Activated CD4-positive, alpha-beta memory T cell treated with anti-CD3 and anti-CD28 coated beads for 36 hours (primary cell): ENCODE measurements around the gene NFIA. TPM values are rescaled to one million over a fixed set of nuclear protein-coding genes. Genes with fewer than 3 reads are reported as not detected.

Experiments
- CTCF ChIA-PET: fragments of 350-600 bp; sonication (Branson Sonifier 250); formaldehyde crosslinking; loops from one replicate; lab custom pipeline; 2021; ENCODE audit warnings: antibody characterized with exemption, inconsistent platforms; lab: Charles Lee
- POLR2A ChIA-PET: fragments of 350-600 bp; sonication (Branson Sonifier 250); formaldehyde crosslinking; loops from one replicate; lab custom pipeline; 2021; ENCODE audit warnings: antibody characterized with exemption; lab: Charles Lee
- DNase-seq: peaks from one replicate; pipeline ENCODE4 v3.0.0-alpha.2; 2020
- H3K27ac Mint-ChIP-seq: one replicate; pipeline ENCODE4 v1.8.0; 2021; ENCODE audit warnings: mixed read lengths
- H3K27me3 Mint-ChIP-seq: one replicate; pipeline ENCODE4 v1.8.0; 2021; ENCODE audit warnings: mixed read lengths
- H3K36me3 Mint-ChIP-seq: one replicate; pipeline ENCODE4 v1.8.0; 2021; ENCODE audit warnings: mixed read lengths
- H3K4me1 Mint-ChIP-seq: one replicate; pipeline ENCODE4 v1.8.0; 2021; ENCODE audit warnings: low read depth, mixed read lengths
- H3K4me3 Mint-ChIP-seq: one replicate; pipeline ENCODE4 v1.8.0; 2021; ENCODE audit warnings: mild to moderate bottlenecking, mixed read lengths
- H3K9me3 Mint-ChIP-seq: one replicate; pipeline ENCODE4 v1.8.0; 2021; ENCODE audit warnings: mixed read lengths
- intact Hi-C: fragments of 100-400 bp; cut with micrococcal nuclease; formaldehyde crosslinking; loops from one replicate; pipeline ENCODE4 v1.15.1; 2023
- total RNA-seq, 2 experiments: library from RNA; stranded (reverse); gene quantifications; one replicate each; pipeline ENCODE4 v1.2.3, GENCODE V29; 2021

The NFIA gene
- total RNA-seq, 2 experiments from 2014 or later: 5.3 to 7.1 TPM

- peaks cover 5% of the 10 kb centered on the region for H3K9me3 Mint-ChIP-seq
- ChIA-PET CTCF (no interaction called here), POLR2A (interaction anchor here (1.1 kb wide), 1 partner anchor 26 kb away, joined by 4 read pairs; no protein-coding TSS in a partner anchor)
- no peaks in the 10 kb centered on the region for H3K27me3 Mint-ChIP-seq
- peaks cover 4% of the 10 kb centered on the region for H3K36me3 Mint-ChIP-seq
- no peak for DNase-seq
- peaks cover 18% of the 10 kb centered on the region for H3K4me1 Mint-ChIP-seq
- no peak overlapping the region for H3K27ac Mint-ChIP-seq
- H3K4me3 Mint-ChIP-seq: no peak overlapping the region
- intact Hi-C loops: no loop called here
Observed at GRCh38 chr1:61297887-61298286, 215.5 kb downstream of the NFIA start.

GRCh38 chr1:61299463-61299862, 217.1 kb downstream of the NFIA start:
- ChIA-PET CTCF (interaction anchor here (0.9 to 3.2 kb wide), 3 partner anchors 15 to 249 kb away, joined by 3 to 34 read pairs (median 14); no protein-coding TSS in a partner anchor), POLR2A (interaction anchor here (1.0 to 5.3 kb wide), 3 partner anchors 20 to 218 kb away, joined by 3 to 83 read pairs (median 4); no protein-coding TSS in a partner anchor)
- H3K27ac Mint-ChIP-seq: no peak overlapping the region
- peaks cover 5% of the 10 kb centered on the region for H3K9me3 Mint-ChIP-seq
- peaks cover 31% of the 10 kb centered on the region for H3K4me1 Mint-ChIP-seq
- peaks cover 2% of the 10 kb centered on the region for H3K27me3 Mint-ChIP-seq
- no peak overlapping the region for H3K4me3 Mint-ChIP-seq
- DNase-seq: no peak
- intact Hi-C loops: no loop called here
- H3K36me3 Mint-ChIP-seq: peaks cover 4% of the 10 kb centered on the region

GRCh38 chr1:61300899-61301298, 218.5 kb downstream of the NFIA start:
- Mint-ChIP-seq H3K4me1 (peaks cover 32% of the 10 kb centered on the region), H3K27ac (peak overlapping the region; percentile 89), H3K27me3 (peaks cover 3% of the 10 kb centered on the region), H3K36me3 (peaks cover 4% of the 10 kb centered on the region), H3K4me3 (no peak overlapping the region), H3K9me3 (peaks cover 5% of the 10 kb centered on the region)
- intact Hi-C loops: no loop called here
- ChIA-PET POLR2A (interaction anchor here (1.0 to 5.3 kb wide), 8 partner anchors 17 to 223 kb away, joined by 4 to 83 read pairs (median 9); no protein-coding TSS in a partner anchor), CTCF (interaction anchor here (1.3 to 3.2 kb wide), 6 partner anchors 18 to 251 kb away, joined by 3 to 34 read pairs (median 14); no protein-coding TSS in a partner anchor)
- DNase-seq: no peak

GRCh38 chr1:61301824-61302657, 219.7 kb downstream of the NFIA start:
- intact Hi-C loops: loop anchor here (1.0 kb wide), 6 partner anchors 16 to 224 kb away; no protein-coding TSS in a partner anchor
- DNase-seq: peak; percentile 51
- peak overlapping the region; percentile 1 for H3K4me3 Mint-ChIP-seq
- peaks cover 5% of the 10 kb centered on the region for H3K27me3 Mint-ChIP-seq
- ChIA-PET POLR2A (interaction anchor here (0.6 to 5.3 kb wide), 19 partner anchors 12 to 252 kb away, joined by 3 to 83 read pairs (median 5); partner anchors contain the start of gene NFIA), CTCF (interaction anchor here (0.7 to 3.2 kb wide), 11 partner anchors 17 to 252 kb away, joined by 3 to 34 read pairs (median 3); no protein-coding TSS in a partner anchor)
- H3K27ac Mint-ChIP-seq: peak overlapping the region; percentile 89
- H3K9me3 Mint-ChIP-seq: peaks cover 5% of the 10 kb centered on the region
- peaks cover 35% of the 10 kb centered on the region for H3K4me1 Mint-ChIP-seq
- H3K36me3 Mint-ChIP-seq: peaks cover 4% of the 10 kb centered on the region

- ChIA-PET POLR2A (interaction anchor here (1.0 to 2.5 kb wide), 3 partner anchors 11 to 25 kb away, joined by 4 to 14 read pairs (median 5); no protein-coding TSS in a partner anchor), CTCF (interaction anchor here (0.7 to 1.2 kb wide), 2 partner anchors 11 to 36 kb away, joined by 3 read pairs; no protein-coding TSS in a partner anchor)
- intact Hi-C loops: no loop called here
- H3K9me3 Mint-ChIP-seq: no peaks in the 10 kb centered on the region
- peak overlapping the region; percentile 8 for H3K27ac Mint-ChIP-seq
- H3K4me3 Mint-ChIP-seq: no peak overlapping the region
- peaks cover 30% of the 10 kb centered on the region for H3K4me1 Mint-ChIP-seq
- H3K36me3 Mint-ChIP-seq: no peaks in the 10 kb centered on the region
- H3K27me3 Mint-ChIP-seq: peaks cover 5% of the 10 kb centered on the region
- no peak for DNase-seq
Observed at GRCh38 chr1:61307422-61308142, 225.2 kb downstream of the NFIA start.

- peaks cover 18% of the 10 kb centered on the region for H3K4me1 Mint-ChIP-seq
- H3K27ac Mint-ChIP-seq: no peak overlapping the region
- H3K36me3 Mint-ChIP-seq: peaks cover 5% of the 10 kb centered on the region
- H3K9me3 Mint-ChIP-seq: peaks cover 3% of the 10 kb centered on the region
- intact Hi-C loops: no loop called here
- CTCF ChIA-PET: no interaction called here
- H3K4me3 Mint-ChIP-seq: no peak overlapping the region
- POLR2A ChIA-PET: no interaction called here
- H3K27me3 Mint-ChIP-seq: peaks cover 2% of the 10 kb centered on the region
- no peak for DNase-seq
Observed at GRCh38 chr1:61310057-61310456, 227.7 kb downstream of the NFIA start.

- H3K27ac Mint-ChIP-seq: no peak overlapping the region
- H3K27me3 Mint-ChIP-seq: peaks cover 4% of the 10 kb centered on the region
- ChIA-PET CTCF (no interaction called here), POLR2A (no interaction called here)
- H3K36me3 Mint-ChIP-seq: peaks cover 5% of the 10 kb centered on the region
- no peak for DNase-seq
- peaks cover 3% of the 10 kb centered on the region for H3K9me3 Mint-ChIP-seq
- intact Hi-C loops: no loop called here
- no peak overlapping the region for H3K4me3 Mint-ChIP-seq
- peaks cover 23% of the 10 kb centered on the region for H3K4me1 Mint-ChIP-seq
Observed at GRCh38 chr1:61310538-61310937, 228.2 kb downstream of the NFIA start.

- Mint-ChIP-seq H3K27me3 (peaks cover 2% of the 10 kb centered on the region), H3K4me3 (no peak overlapping the region), H3K27ac (no peak overlapping the region), H3K4me1 (peaks cover 18% of the 10 kb centered on the region), H3K9me3 (peaks cover 3% of the 10 kb centered on the region), H3K36me3 (peaks cover 5% of the 10 kb centered on the region)
- CTCF ChIA-PET: interaction anchor here (0.8 to 1.2 kb wide), 2 partner anchors 14 to 19 kb away, joined by 3 read pairs; no protein-coding TSS in a partner anchor
- POLR2A ChIA-PET: interaction anchor here (0.8 to 2.2 kb wide), 3 partner anchors 8 to 43 kb away, joined by 4 to 7 read pairs (median 6); no protein-coding TSS in a partner anchor
- DNase-seq: no peak
- intact Hi-C loops: no loop called here
Observed at GRCh38 chr1:61313906-61314422, 231.6 kb downstream of the NFIA start.

GRCh38 chr1:61315011-61315410, 232.7 kb downstream of the NFIA start:
- Mint-ChIP-seq H3K27ac (no peak overlapping the region), H3K27me3 (peaks cover 2% of the 10 kb centered on the region), H3K4me3 (no peak overlapping the region), H3K36me3 (peaks cover 5% of the 10 kb centered on the region), H3K4me1 (peaks cover 29% of the 10 kb centered on the region), H3K9me3 (peaks cover 3% of the 10 kb centered on the region)
- POLR2A ChIA-PET: interaction anchor here (0.7 to 2.2 kb wide), 4 partner anchors 9 to 439 kb away, joined by 3 to 7 read pairs (median 5); no protein-coding TSS in a partner anchor
- intact Hi-C loops: no loop called here
- CTCF ChIA-PET: interaction anchor here (0.8 to 1.2 kb wide), 2 partner anchors 15 to 18 kb away, joined by 3 read pairs; no protein-coding TSS in a partner anchor
- DNase-seq: no peak

GRCh38 chr1:61316493-61316892, 234.1 kb downstream of the NFIA start:
- no peak for DNase-seq
- POLR2A ChIA-PET: no interaction called here
- Mint-ChIP-seq H3K27ac (no peak overlapping the region), H3K27me3 (peaks cover 2% of the 10 kb centered on the region), H3K4me3 (no peak overlapping the region), H3K9me3 (peaks cover 3% of the 10 kb centered on the region), H3K36me3 (peaks cover 5% of the 10 kb centered on the region), H3K4me1 (peaks cover 33% of the 10 kb centered on the region)
- CTCF ChIA-PET: no interaction called here
- intact Hi-C loops: no loop called here
